Measurements from ENCODE around the gene CACNA1S. TPM values are rescaled to one million over a fixed set of nuclear protein-coding genes. Genes with fewer than 3 reads are reported as not detected.

The CACNA1S gene
- total RNA-seq, 1 donor from 2014 or later: not detected

GRCh38 chr1:201066986-201067385 is 45.2 kb downstream of the CACNA1S start:
- no peak for ATAC-seq
- no peak for DNase-seq (ENCODE audit: low spot score)

DNA sequence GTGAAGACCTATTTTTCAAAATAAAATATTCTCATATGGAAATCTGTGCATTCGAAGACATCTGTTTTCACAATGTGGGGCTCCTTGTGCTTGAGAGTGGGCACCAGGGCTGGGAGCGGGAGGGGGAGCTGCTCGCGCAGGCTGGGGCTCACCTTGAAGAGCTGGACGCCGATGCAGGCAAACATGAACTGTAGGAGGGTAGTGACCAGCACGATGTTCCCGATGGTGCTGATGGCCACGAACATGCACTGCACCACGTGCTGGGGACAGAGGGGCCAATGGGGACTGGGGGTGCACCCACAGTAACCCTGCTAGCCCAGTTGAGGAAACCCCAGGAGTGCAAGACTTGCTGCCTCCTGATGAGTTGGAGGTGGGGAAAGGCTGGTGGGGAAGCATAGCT is 46.5 kb downstream of the CACNA1S start:
- ATAC-seq (no peak), DNase-seq (ENCODE audit: low spot score) (no peak)

GRCh38 chr1:201064806-201065205 is 47.4 kb downstream of the CACNA1S start:
- DNase-seq (ENCODE audit: low spot score) (no peak), ATAC-seq (no peak)

DNA sequence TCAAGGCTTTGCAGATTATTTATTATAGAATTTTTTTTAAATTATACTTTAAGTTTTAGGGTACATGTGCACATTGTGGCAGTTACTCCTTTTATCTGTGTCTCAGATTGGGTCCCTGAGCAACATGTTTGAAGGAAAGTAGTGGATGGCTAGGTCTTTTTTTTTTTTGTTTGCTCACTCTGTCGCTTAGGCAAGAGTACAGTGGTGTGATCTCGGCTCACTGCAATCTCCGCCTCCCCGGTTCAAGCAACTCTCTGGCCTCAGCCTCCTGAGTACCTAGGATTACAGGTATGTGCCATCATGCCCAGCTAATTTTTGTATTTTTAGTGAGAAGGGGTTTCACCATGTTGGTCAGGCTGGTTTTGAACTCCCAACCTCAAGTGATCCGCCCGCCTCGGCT is 49.1 kb downstream of the CACNA1S start:
- ATAC-seq (peak; percentile 38), DNase-seq (ENCODE audit: low spot score) (no peak)

DNA sequence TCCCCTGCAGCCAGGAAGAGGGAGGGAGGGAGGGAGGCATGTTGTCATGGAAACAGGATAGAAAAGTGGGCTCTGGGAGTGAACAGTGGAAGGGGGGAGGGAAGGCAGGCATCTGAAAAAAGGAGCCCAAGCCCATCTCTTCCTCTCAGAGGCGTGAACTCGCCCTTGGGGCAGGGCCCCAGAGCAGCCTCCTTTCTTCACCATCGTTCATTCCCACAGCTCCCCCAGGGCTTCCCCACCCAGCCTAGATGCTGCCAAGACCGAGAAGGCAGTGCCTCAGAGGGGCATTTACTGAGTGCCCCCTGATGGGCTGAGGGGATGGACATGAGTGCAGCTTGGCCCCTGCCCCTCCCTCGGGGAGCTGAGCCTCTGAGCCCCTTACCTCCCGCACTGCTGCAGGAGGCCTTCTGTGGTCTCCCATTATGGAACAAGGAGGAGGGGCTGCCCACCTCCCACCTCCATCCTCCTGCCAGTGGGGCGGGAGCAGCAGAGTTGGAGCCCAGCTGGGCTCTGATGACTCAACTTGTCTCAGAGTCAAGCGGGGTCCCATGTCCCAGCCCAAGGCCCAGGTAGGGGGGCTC is 49.6 kb downstream of the CACNA1S start:
- ATAC-seq: no peak

DNA sequence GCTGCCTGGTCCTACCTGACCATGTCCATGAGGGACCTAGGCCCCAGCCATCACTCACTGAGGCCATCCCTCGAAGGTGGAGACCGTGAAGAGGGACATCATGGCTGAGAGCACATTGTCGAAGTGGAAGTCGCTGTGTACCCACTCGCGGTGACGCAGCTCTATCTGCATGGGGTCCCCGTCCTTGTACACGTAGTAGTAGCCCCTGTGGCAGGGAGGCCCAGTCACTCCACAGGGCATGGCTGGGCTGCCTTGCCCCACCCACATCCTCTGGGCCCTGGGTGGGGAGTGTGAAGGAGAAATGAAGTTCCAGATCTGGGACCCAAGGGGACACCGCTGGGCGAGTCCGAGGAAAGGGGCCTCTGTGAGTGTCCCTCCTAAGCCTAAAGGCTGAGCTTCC is 50.3 kb downstream of the CACNA1S start:
- ATAC-seq (no peak), DNase-seq (ENCODE audit: low spot score) (no peak)

More for the DNA sequence above, 49.6 kb downstream of the CACNA1S start:
- DNase-seq (ENCODE audit: low spot score): no peak

DNA sequence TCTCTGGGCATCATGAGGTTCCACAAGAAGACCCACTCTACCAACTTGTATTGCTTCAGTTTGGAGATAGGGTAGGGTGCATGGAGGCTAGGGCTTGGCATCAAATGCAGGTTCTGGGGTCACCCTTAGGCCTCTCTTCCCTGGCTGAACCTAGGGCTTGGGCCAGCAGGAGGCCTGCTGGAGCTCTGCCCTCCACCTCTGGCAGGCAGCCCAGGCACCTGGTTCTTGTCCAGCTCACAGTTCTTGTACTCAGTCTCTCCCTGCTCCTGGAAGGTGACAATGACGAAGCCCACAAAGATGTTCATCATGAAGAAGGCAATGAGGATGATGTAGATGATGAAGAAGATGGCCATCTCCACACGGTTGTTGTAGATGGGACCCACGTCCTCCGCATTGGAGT is 51.2 kb downstream of the CACNA1S start:
- DNase-seq (ENCODE audit: low spot score) (peak; percentile 66), ATAC-seq (peak; percentile 77)

- no peak for ATAC-seq
- DNase-seq (ENCODE audit: low spot score): no peak
These were observed 51.6 kb downstream of the CACNA1S start for GRCh38 chr1:201060586-201060985.

- ATAC-seq (no peak), DNase-seq (ENCODE audit: low spot score) (no peak)
These were observed 52.2 kb downstream of the CACNA1S start for GRCh38 chr1:201059871-201060555.

- DNase-seq (ENCODE audit: low spot score) (no peak), ATAC-seq (no peak)
These were observed 52.8 kb downstream of the CACNA1S start for GRCh38 chr1:201059401-201059800.

DNA sequence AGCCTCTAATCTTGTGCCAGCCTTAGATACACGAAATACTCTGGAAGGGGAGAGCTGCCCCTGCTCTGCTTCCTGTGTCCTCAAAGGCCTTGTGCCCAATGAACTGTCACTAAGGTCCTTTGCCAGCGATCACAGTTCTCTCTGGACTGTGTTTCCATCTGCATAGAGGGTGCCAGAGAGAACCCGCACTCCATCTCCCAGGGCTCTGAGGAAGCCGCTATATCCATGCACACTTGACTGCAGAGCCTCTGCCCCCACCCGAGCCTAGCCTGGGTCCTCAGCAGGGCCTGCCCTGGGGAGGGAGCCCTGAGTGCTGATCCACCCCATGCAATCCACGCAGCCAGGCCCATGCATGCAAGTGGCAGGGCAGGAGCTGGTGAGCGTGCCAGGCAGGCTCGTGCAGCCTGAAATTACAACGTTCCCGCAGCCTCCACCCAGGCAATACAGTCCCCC is 58.1 kb downstream of the CACNA1S start:
- DNase-seq (ENCODE audit: low spot score): no peak
- no peak for ATAC-seq

GRCh38 chr1:201053155-201053860 is 58.9 kb downstream of the CACNA1S start:
- DNase-seq (ENCODE audit: low spot score) (no peak), ATAC-seq (no peak)

- DNase-seq (ENCODE audit: low spot score): no peak
- no peak for ATAC-seq
These were observed 60.8 kb downstream of the CACNA1S start for GRCh38 chr1:201051399-201051798.

- no peak for DNase-seq (ENCODE audit: low spot score)
- peak; percentile 56 for ATAC-seq
These were observed 61.5 kb downstream of the CACNA1S start for GRCh38 chr1:201050515-201051277.

DNA sequence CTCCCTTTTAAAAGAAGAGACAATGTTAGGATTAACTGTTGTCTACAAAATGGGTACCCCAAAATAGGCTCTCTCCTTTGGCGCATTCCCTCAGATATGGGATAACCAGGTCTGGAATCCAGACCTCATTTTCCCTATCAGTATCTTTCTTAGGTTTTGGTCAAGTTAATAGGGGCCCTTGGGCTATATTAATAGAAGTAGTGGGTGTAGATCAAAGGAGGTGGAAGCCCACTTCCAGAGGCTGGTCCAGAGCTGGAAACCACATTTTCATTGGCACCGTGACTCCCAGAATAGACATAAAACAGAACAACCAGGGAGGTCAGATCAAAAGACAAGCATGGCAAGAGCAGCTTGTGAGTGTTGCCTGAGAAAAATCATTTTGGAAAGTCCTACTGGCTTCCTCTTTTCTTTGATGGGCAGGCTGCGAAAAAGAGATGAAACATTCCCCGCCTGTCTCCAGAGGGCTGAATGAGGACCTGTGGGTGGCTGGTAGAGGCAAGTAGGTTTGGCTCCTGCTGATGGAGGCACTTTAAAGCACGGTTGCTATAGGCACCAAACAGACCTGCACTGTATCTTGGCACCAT is 62.9 kb downstream of the CACNA1S start:
- no peak for DNase-seq (ENCODE audit: low spot score)
- no peak for ATAC-seq

GRCh38 chr1:201048521-201048920 is 63.7 kb downstream of the CACNA1S start:
- ATAC-seq (no peak), DNase-seq (ENCODE audit: low spot score) (no peak)

- ATAC-seq: no peak
- DNase-seq (ENCODE audit: low spot score): no peak
These were observed 68.1 kb downstream of the CACNA1S start for GRCh38 chr1:201044119-201044518.

DNA sequence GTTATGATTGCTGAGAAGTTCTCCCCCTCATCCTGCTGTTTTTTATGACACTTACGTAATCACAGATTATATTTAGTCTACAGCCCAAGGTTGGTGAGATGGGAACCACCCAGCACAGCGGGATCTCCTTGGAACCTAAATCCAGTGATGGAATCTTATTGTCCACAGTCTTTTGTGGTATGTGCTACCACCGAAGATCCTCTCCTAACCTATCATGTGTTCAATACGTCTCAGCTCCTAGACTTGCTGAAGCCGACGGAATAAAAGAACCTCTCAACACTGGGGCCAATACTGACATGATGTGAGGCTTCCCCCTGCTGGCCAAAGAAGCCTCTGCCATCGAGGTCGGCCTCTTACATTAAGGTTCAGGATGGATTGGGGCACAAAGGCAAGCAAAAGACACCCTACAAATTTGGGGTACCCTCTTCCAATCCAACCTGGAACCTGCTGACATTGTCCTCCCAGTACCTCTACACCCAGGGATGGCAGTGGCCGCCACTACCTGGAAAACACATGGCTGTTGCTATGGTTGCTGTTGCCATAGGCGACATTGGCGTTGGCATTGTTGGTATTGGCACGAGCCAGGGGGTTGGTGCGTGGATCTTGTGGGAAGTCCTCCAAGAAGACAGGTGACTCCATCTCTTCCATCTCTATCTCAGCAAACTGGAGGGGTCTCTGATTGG is 69.3 kb downstream of the CACNA1S start:
- ATAC-seq (peak; percentile 93), DNase-seq (ENCODE audit: low spot score) (peak; percentile 65)

DNA sequence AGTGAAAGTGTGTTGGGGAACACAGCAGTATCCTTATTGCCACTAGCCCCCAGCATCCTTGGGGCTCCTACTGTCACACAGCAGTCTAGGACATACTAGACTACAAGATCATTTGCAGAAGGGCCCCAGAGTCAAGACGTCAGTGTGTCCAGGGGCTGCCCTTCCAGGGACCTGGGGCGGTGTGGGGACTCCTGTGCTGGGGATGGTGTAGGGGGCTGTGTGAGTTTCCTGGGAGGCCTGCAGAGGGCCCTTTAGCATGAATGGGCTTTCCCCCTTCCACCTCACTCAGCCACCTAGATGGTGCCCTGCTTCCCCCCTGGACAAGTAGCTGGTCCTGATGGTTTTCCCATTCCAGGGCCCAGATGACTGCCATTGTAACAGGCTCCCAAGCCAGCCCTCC is 71.2 kb downstream of the CACNA1S start:
- ATAC-seq (no peak), DNase-seq (ENCODE audit: low spot score) (no peak)

GRCh38 chr1:201039876-201040275 is 72.3 kb downstream of the CACNA1S start:
- ATAC-seq (no peak), DNase-seq (ENCODE audit: low spot score) (no peak)

All from left lobe of liver (tissue), 2 donors.